GM12872 (cell line): ENCODE measurements around the gene NECTIN1.

Source experiments
- TF ChIP-seq, protein P1 (sequence below): IDR thresholded peaks from 3 replicates; pipeline ENCODE4 v1.5.1; 2011; ENCODE audit warnings: low read depth, mild to moderate bottlenecking, low read length, moderate library complexity; ENCODE audit not compliant: insufficient read depth

NECTIN1 gene

DNA sequence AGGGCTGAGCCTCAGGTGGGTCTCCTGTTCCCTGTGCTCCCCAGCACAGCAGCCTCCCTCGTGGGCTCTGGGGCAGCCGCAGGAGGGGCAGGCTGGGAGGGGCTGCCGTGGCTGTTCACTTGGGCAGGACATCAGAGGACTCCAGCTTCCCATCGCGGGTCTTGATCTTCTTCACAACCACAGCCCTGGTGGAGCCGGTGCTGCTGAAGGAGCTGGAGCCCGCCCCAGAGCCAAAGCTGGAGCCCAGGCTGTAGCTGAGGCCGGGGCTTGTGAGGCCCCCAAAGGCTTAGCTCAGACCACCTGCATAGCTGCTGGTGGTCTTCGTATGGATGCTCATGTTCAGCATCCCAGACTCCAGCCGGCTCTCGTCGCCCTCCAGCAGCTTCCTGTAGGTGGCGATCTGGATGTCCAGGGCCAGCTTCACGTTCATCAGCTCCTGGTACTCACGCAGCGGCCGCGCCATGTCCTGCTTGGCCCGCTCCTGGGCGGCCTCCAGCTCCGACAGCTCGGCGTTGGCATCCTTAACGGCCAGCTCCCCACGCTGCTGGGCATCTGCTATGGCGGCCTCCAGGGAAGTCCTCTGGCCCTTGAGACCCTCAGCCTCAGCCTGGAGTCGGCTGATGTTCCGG is 126.1 kb downstream of the NECTIN1 start:
- TF ChIP-seq, protein P1, sequence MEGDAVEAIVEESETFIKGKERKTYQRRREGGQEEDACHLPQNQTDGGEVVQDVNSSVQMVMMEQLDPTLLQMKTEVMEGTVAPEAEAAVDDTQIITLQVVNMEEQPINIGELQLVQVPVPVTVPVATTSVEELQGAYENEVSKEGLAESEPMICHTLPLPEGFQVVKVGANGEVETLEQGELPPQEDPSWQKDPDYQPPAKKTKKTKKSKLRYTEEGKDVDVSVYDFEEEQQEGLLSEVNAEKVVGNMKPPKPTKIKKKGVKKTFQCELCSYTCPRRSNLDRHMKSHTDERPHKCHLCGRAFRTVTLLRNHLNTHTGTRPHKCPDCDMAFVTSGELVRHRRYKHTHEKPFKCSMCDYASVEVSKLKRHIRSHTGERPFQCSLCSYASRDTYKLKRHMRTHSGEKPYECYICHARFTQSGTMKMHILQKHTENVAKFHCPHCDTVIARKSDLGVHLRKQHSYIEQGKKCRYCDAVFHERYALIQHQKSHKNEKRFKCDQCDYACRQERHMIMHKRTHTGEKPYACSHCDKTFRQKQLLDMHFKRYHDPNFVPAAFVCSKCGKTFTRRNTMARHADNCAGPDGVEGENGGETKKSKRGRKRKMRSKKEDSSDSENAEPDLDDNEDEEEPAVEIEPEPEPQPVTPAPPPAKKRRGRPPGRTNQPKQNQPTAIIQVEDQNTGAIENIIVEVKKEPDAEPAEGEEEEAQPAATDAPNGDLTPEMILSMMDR, result no peak

DNA sequence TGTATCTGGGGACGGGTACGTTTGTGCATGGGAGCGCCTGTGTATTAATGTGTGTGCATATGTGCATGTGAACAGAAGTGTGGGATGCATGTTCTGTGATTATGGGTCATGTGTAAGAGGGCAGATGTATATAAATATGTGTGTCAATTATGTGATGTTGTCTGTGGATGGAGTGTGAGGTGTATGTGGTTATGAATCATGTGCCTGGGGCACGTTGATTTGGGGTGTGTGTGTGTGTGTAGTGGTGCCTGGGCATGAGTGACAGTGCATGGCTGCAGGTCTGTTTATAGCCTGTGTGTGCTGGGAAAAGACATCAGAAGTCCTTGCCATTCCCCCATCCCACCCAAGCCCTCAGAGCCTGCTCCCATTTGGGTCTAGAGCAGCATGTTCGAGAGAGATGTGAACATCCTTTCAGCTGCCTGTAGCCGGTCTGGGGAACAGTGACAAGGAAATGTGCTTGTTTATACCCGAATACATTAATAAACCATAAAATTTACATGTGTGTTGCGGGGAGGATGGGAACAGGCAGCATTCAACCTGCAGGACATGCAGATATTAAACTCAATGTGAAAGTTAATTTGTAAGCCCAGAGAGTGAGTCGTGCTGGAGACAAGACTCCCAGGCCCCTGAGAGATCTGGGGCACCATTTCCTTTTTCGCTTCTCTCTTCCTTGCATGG is 129.0 kb downstream of the NECTIN1 start:
- TF ChIP-seq, protein P1, result no peak

DNA sequence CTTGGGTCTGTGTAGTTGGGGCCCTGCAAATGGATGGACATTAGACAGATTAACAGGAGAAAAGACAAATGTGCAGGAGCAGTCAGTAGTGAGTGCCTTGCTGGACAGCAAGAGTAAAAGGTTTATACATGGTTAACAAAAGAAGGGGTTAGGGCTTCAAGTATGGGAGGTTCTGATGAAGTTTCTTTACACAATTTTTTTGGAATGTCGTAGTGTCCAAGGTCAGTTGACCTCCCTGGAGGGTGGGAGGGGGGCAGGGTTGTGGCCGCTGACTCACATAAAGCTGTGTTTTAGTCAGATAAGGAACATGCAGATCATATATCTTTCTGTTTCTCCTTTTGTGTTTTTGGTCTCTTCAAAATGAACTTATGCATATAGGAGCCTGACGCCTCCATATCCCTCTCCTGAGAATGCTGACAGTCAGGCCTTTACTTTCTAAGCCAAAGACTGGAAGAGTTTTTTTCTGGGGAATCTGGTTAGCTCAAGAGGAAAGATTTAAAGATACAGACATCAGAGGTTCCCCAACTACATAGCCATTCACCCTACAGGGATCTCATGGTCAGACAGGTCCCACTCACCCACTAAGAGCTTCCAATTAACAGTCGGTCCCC is 134.3 kb downstream of the NECTIN1 start:
- TF ChIP-seq, protein P1, result no peak

DNA sequence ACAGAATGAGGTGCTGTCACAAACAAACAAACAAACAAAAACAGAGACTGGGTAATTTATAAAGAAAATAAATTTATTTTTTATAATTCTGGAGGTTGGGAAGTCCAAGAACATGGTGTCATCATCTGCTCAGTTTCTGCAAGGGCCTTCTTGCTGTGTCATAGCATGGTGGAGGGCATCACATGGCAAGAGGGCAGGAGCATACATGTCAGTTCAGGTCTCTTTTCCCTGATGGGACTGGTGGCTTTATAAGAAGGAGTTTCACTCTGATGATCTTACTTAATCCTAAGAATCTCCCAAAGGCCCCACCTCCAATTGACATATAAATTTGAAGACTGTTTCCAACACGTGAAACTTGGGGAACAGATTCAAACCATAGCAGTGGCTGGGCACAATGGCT is 135.7 kb downstream of the NECTIN1 start:
- TF ChIP-seq, protein P1, result no peak

DNA sequence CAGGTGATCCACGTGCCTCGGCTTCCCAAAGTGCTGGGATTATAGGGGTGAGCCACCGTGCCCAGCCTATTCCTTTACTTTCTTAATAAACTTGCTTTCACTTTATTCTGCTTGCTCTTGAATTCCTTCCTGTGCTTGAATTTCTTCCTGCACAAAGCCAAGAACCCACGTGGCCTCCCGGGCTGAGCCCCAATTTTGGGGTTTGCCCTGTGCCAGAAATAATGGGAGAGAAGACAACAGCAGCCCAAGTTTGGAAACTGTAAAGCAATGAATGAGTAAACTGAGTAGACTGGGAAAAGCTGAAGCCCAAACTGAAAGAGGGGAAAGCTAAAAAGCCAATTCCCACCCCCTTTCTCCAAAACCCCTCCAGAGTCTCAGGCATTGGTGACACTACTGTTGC is 136.4 kb downstream of the NECTIN1 start:
- TF ChIP-seq, protein P1, result no peak

DNA sequence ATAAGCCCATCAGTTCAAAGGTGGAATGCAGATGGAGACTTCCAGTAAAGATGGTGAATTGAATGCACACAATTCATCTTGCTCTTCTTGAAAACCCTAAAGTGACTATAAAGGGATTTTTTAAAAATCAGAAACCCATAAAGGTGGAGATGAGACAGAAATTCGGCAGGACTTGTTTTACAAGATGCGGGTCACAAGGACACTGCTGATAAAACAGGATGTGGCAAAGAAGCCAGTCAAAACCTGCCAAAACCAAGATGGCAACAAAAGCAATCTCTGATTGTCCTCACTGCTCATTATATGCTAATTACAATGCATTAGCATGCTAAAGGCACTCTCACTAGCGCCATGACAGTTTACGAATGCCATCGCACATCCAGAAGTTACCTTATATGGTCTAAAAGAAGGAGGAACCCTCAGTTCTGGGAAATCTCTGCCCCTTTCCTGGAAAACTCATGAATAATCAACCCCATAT is 137.1 kb downstream of the NECTIN1 start:
- TF ChIP-seq, protein P1, result no peak

DNA sequence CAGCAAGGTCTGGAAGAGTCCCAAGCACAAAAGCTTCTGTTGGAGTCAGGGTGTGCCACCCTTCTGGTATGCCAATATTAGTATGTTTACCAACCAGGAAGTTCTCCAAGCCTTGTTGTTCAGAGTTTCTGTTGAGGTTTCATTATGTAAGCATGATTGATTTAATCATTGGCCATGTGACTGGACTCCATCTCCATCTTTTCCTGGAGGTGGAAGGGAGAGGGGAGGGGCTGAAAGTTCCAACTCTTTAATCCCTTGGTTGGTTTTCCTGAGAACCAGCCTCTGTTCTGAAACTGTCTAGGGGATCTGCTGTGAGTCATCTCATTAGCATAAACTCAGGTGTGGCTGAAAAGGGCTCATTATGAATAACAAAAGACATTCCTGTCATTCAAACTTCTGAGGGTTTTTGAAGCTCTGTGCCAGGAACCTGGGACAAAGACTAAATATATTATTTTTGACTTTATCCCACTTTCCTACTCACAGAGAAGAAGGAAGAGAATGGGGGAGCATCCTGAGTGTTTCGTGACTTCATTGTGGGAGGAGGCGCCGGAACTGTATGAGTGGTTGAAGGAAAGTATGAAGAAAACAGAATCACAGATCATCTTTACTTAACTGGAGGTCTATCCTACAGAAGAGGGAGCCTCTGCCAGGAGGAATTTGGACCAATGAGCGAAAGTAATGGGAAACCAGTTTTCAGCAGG is 138.2 kb downstream of the NECTIN1 start:
- TF ChIP-seq, protein P1, result no peak
